MM.1S (cell line): ENCODE data around the gene RIPPLY3.
"Not testable (repeated sequence)": the region's sequence is repeated elsewhere in the genome, so short reads cannot be mapped to it uniquely, and the experiment has no call there.

ENCODE experiments used
- DNase-seq: peaks from one replicate; pipeline ENCODE4 v3.0.0-alpha.2; 2015
- H2AFZ ChIP-seq: fragments of 300-600 bp; sonication (generic); 2 replicates; pipeline ENCODE4 v1.6.0; 2016; ENCODE audit warnings: antibody characterized with exemption, low read length
- H3F3A ChIP-seq: fragments of 300-600 bp; sonication (generic); 2 replicates; pipeline ENCODE4 v1.6.1; 2016; ENCODE audit warnings: mild to moderate bottlenecking, antibody characterized with exemption, low read length, moderate library complexity, mixed read lengths; ENCODE audit not compliant: insufficient read depth
- H3K27ac ChIP-seq: fragments of 300-600 bp; sonication (generic); 2 replicates; pipeline ENCODE4 v1.5.1; 2016; ENCODE audit warnings: mild to moderate bottlenecking, low read length
- H3K27me3 ChIP-seq: fragments of 300-600 bp; sonication (generic); replicated peaks from 2 replicates; pipeline ENCODE4 v1.6.0; 2016; ENCODE audit warnings: low read length; ENCODE audit not compliant: insufficient read depth
- H3K36me3 ChIP-seq: fragments of 300-600 bp; sonication (generic); replicated peaks from 2 replicates; pipeline ENCODE4 v1.6.1; 2016; ENCODE audit warnings: mild to moderate bottlenecking, low read length, mixed read lengths; ENCODE audit not compliant: insufficient read depth
- H3K4me1 ChIP-seq: fragments of 300-600 bp; sonication (generic); 2 replicates; pipeline ENCODE4 v1.6.1; 2016; ENCODE audit warnings: low read length, mixed read lengths
- H3K4me2 ChIP-seq: fragments of 300-600 bp; sonication (generic); 2 replicates; pipeline ENCODE4 v1.6.0; 2016; ENCODE audit warnings: low read depth, low read length
- H3K4me3 ChIP-seq: fragments of 300-600 bp; sonication (generic); 2 replicates; pipeline ENCODE4 v1.5.1; 2016; ENCODE audit warnings: low read length, mixed read lengths
- H3K79me2 ChIP-seq: fragments of 300-600 bp; sonication (generic); 2 replicates; pipeline ENCODE4 v1.6.1; 2016; ENCODE audit warnings: mixed run types, low read length, mixed read lengths
- H3K9ac ChIP-seq: fragments of 300-600 bp; sonication (generic); 2 replicates; pipeline ENCODE4 v1.6.1; 2016; ENCODE audit warnings: low read length, mixed read lengths
- H3K9me2 ChIP-seq: fragments of 300-600 bp; sonication (generic); replicated peaks from 2 replicates; pipeline ENCODE4 v1.6.1; 2016; ENCODE audit warnings: mild to moderate bottlenecking, low read length, mixed read lengths; ENCODE audit not compliant: insufficient read depth
- H3K9me3 ChIP-seq: fragments of 300-600 bp; sonication (generic); replicated peaks from 2 replicates; pipeline ENCODE4 v1.6.1; 2016; ENCODE audit warnings: mild to moderate bottlenecking, low read length, mixed read lengths; ENCODE audit not compliant: insufficient read depth
- H4K20me1 ChIP-seq: fragments of 300-600 bp; sonication (generic); 2 replicates; pipeline ENCODE4 v1.6.1; 2016; ENCODE audit warnings: mild to moderate bottlenecking, low read length, moderate library complexity, mixed read lengths; ENCODE audit not compliant: insufficient read depth
- EZH2 ChIP-seq: fragments of 300-600 bp; sonication (generic); optimal IDR thresholded peaks from 2 replicates; pipeline ENCODE3; 2017; ENCODE audit warnings: low read depth, mild to moderate bottlenecking, antibody characterized with exemption, low read length, mixed read lengths
- EZH2phosphoT487 ChIP-seq: fragments of 300-600 bp; sonication (generic); IDR thresholded peaks from 2 replicates; pipeline ENCODE4 v1.6.1; 2018; ENCODE audit warnings: antibody characterized with exemption, low read length
- TF ChIP-seq, protein P1 (sequence below): fragments of 300-600 bp; sonication (generic); IDR thresholded peaks from 2 replicates; pipeline ENCODE4 v1.5.1; 2016; ENCODE audit warnings: antibody characterized with exemption, low read length, mixed read lengths

RIPPLY3 gene

DNA sequence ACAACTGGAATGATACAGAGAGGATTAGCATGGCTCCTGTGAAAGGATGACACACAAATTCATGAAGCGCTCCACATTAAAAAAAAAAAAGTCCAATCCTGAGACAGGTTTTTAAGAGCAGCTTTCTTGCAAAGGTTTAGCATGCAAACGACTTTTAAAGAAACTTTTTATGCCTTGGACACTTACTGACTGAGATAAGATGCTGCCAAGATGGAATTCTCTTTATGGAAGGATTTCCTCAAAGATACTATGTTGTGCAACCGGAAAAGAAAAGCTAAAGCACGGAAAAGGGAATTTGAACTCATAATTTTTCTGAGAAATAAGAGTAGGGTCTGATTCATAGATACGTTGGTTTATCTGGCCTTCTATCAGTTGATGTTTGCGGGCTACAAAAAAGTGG, 39.1 kb downstream of the RIPPLY3 start:
- no peak overlapping the region for H2AFZ ChIP-seq
- no peaks in the 10 kb centered on the region for H3K4me1 ChIP-seq
- H3K27ac ChIP-seq: no peak overlapping the region
- H3K9ac ChIP-seq: no peak overlapping the region
- no peaks in the 10 kb centered on the region for H3K36me3 ChIP-seq
- H3K4me3 ChIP-seq: no peak overlapping the region
- no peaks in the 10 kb centered on the region for H4K20me1 ChIP-seq
- H3F3A ChIP-seq: no peaks in the 10 kb centered on the region
- DNase-seq: no peak
- H3K9me2 ChIP-seq: no peaks in the 10 kb centered on the region
- H3K79me2 ChIP-seq: no peaks in the 10 kb centered on the region
- H3K4me2 ChIP-seq: no peak overlapping the region
- TF ChIP-seq EZH2 (no peak), EZH2phosphoT487 (no peak)
- TF ChIP-seq, protein P1, sequence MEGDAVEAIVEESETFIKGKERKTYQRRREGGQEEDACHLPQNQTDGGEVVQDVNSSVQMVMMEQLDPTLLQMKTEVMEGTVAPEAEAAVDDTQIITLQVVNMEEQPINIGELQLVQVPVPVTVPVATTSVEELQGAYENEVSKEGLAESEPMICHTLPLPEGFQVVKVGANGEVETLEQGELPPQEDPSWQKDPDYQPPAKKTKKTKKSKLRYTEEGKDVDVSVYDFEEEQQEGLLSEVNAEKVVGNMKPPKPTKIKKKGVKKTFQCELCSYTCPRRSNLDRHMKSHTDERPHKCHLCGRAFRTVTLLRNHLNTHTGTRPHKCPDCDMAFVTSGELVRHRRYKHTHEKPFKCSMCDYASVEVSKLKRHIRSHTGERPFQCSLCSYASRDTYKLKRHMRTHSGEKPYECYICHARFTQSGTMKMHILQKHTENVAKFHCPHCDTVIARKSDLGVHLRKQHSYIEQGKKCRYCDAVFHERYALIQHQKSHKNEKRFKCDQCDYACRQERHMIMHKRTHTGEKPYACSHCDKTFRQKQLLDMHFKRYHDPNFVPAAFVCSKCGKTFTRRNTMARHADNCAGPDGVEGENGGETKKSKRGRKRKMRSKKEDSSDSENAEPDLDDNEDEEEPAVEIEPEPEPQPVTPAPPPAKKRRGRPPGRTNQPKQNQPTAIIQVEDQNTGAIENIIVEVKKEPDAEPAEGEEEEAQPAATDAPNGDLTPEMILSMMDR: no peak
- H3K9me3 ChIP-seq: no peaks in the 10 kb centered on the region
- no peaks in the 10 kb centered on the region for H3K27me3 ChIP-seq

DNA sequence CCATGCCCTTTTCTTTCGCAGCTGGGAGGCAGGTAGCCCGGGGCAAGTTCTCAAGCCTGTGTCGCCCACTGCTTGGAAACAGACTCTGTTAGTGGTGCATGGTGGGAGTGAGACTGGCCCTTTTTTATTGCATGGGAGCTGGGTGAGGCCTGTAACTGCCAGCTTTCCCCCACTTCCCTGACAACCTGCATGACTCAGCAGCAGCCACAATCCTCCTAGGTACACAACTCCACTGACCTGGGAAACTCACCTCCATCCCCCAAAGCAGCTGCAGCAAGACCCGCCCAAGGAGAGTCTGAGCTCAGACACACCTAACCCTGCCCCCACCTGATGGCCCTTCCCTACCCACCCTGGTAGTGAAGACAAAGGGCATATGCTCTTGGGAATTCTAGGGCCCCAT, 40.6 kb downstream of the RIPPLY3 start:
- Histone ChIP-seq H2AFZ (no peak overlapping the region), H3K36me3 (no peaks in the 10 kb centered on the region), H3K9me2 (no peaks in the 10 kb centered on the region), H3K9ac (no peak overlapping the region), H3K4me1 (no peaks in the 10 kb centered on the region), H3K27me3 (no peaks in the 10 kb centered on the region), H3K9me3 (no peaks in the 10 kb centered on the region), H3K4me3 (no peak overlapping the region), H3K79me2 (no peaks in the 10 kb centered on the region), H3F3A (no peaks in the 10 kb centered on the region), H3K4me2 (no peak overlapping the region), H4K20me1 (no peaks in the 10 kb centered on the region), H3K27ac (no peak overlapping the region)
- no peak for DNase-seq
- TF ChIP-seq EZH2phosphoT487 (no peak), EZH2 (no peak)
- TF ChIP-seq, protein P1: no peak

DNA sequence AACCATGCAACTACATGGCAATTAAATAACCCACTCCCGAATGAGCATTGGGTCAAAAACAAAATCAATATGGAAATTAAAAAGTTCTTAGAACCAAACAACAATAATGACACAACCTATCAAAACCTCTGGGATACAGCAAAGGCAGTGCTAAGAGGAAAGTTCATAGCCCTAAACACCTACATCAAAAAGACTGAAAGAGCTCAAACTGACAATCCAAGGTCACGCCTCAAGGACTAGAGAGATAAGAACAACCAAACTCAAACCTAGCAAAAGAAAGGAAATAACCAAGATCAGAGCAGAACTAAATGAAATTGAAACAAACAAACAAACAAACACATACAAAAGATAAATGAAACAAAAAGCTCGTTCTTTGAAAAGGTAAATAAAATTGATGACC, 43.2 kb downstream of the RIPPLY3 start:
- not testable (repeated sequence) for H4K20me1 ChIP-seq, H3K4me3 ChIP-seq, H3K36me3 ChIP-seq, H3K9ac ChIP-seq, H3K4me1 ChIP-seq, H3K27ac ChIP-seq, H3K79me2 ChIP-seq, DNase-seq, H3K27me3 ChIP-seq, H3K9me3 ChIP-seq, H2AFZ ChIP-seq, H3K4me2 ChIP-seq, H3F3A ChIP-seq, H3K9me2 ChIP-seq

DNA sequence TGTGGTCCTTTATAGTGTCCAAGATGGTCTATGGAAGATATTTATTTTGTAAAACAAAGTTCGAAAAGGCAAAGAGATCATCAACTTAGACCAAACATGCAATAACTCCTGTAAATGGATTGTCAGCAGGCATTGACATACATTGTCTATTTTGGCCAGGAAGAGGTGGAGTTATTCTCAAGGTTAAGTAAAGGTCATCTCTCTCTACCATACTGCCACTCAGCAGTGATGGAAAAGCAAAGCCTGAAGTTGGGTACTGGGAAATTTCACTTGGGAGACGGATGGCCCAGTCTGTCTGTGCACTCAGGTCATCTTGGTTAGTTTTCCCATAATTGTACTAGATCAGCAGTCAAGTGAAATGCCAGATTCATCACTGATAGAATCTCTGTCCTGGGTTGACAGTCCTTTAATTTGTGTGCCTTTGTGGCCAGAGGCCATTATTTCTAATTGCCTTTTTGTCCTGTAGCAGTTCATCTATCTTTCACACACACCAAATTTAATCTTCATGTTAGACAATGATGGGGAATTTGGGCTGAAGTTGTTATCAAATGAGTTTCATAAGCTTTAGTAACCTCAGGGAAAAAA, 48.9 kb downstream of the RIPPLY3 start:
- H3K27ac ChIP-seq: no peak overlapping the region
- no peaks in the 10 kb centered on the region for H3F3A ChIP-seq
- no peaks in the 10 kb centered on the region for H3K79me2 ChIP-seq
- no peak overlapping the region for H3K9ac ChIP-seq
- H3K4me1 ChIP-seq: no peaks in the 10 kb centered on the region
- TF ChIP-seq EZH2 (no peak), EZH2phosphoT487 (no peak)
- TF ChIP-seq, protein P1: no peak
- H3K27me3 ChIP-seq: no peaks in the 10 kb centered on the region
- H3K4me2 ChIP-seq: no peak overlapping the region
- no peak overlapping the region for H3K4me3 ChIP-seq
- DNase-seq: no peak
- H3K36me3 ChIP-seq: no peaks in the 10 kb centered on the region
- no peak overlapping the region for H2AFZ ChIP-seq
- H3K9me2 ChIP-seq: no peaks in the 10 kb centered on the region
- no peaks in the 10 kb centered on the region for H3K9me3 ChIP-seq
- H4K20me1 ChIP-seq: no peaks in the 10 kb centered on the region
